CD4-positive, alpha-beta memory T cell (primary cell): ENCODE results near the gene EME1. TPM values are rescaled to one million over a fixed set of nuclear protein-coding genes. Genes with fewer than 3 reads are reported as not detected.
A peak's percentile ranks its signal among the peaks of the same experiment; 100 is the strongest.
"Not testable (repeated sequence)": the region's sequence is repeated elsewhere in the genome, so short reads cannot be mapped to it uniquely, and the experiment has no call there.

ENCODE experiments used
- CTCF ChIA-PET: fragments of 350-600 bp; sonication (Branson Sonifier 250); formaldehyde crosslinking; loops from one replicate; lab custom pipeline; 2021; ENCODE audit warnings: inconsistent platforms; ENCODE audit not compliant: partially characterized antibody; lab: Charles Lee
- POLR2A ChIA-PET: fragments of 350-600 bp; sonication (Branson Sonifier 250); formaldehyde crosslinking; loops from one replicate; lab custom pipeline; 2021; ENCODE audit not compliant: partially characterized antibody; lab: Charles Lee
- DNase-seq, 5 donors: peaks; one replicate each; pipeline versions ENCODE4 v3.0.0 to v3.0.0-alpha.2; 2020 to 2022; ENCODE audit warnings: mixed read lengths in 1 of 5
- H3K27ac ChIP-seq: one replicate; pipeline ENCODE4 v1.7.0; 2013; ENCODE audit warnings: low read depth, low read length
- H3K27me3 ChIP-seq: 2 replicates; pipeline ENCODE4 v1.7.0; 2013; ENCODE audit warnings: mild to moderate bottlenecking, low read length, moderate library complexity; ENCODE audit not compliant: insufficient read depth
- H3K36me3 ChIP-seq: 2 replicates; pipeline ENCODE4 v1.7.0; 2013; ENCODE audit warnings: mild to moderate bottlenecking, low read length, moderate library complexity; ENCODE audit not compliant: insufficient read depth
- H3K4me1 ChIP-seq: 2 replicates; pipeline ENCODE4 v1.7.0; 2013; ENCODE audit warnings: mild to moderate bottlenecking, low read length, moderate library complexity; ENCODE audit not compliant: insufficient read depth
- H3K4me3 ChIP-seq, 2 donors: one replicate each; pipeline ENCODE4 v1.7.0; 2013; ENCODE audit warnings: low read length in 2 of 2, mild to moderate bottlenecking in 1 of 2
- H3K9me3 ChIP-seq, 2 donors: one replicate each; pipeline ENCODE4 v1.7.0; 2013; ENCODE audit warnings: low read length in 2 of 2, control low read depth in 1 of 2; ENCODE audit not compliant: control insufficient read depth in 1 of 2
- H3K27ac Mint-ChIP-seq, 7 donors: one replicate each; pipeline ENCODE4 v1.8.0; 2020 to 2021; ENCODE audit warnings: mixed read lengths in 7 of 7, mild to moderate bottlenecking in 6 of 7, inconsistent platforms in 3 of 7, moderate library complexity in 3 of 7
- H3K27me3 Mint-ChIP-seq, 2 donors: one replicate each; pipeline ENCODE4 v1.8.0; 2020 to 2021; ENCODE audit warnings: mixed read lengths in 2 of 2
- H3K36me3 Mint-ChIP-seq, 2 donors: one replicate each; pipeline ENCODE4 v1.8.0; 2020 to 2021; ENCODE audit warnings: mixed read lengths in 2 of 2, inconsistent platforms in 1 of 2, mild to moderate bottlenecking in 1 of 2
- H3K4me1 Mint-ChIP-seq, 4 donors: one replicate each; pipeline ENCODE4 v1.8.0; 2020 to 2021; ENCODE audit warnings: mixed read lengths in 4 of 4, mild to moderate bottlenecking in 1 of 4
- H3K4me3 Mint-ChIP-seq, 8 donors: one replicate each; pipeline ENCODE4 v1.8.0; 2020 to 2021; ENCODE audit warnings: mixed read lengths in 8 of 8, mild to moderate bottlenecking in 7 of 8, moderate library complexity in 6 of 8, inconsistent platforms in 3 of 8
- H3K9me3 Mint-ChIP-seq, 8 donors: one replicate each; pipeline ENCODE4 v1.8.0; 2020 to 2021; ENCODE audit warnings: mixed read lengths in 8 of 8, mild to moderate bottlenecking in 5 of 8, inconsistent platforms in 3 of 8, moderate library complexity in 1 of 8
- intact Hi-C: fragments of 100-400 bp; cut with micrococcal nuclease; formaldehyde crosslinking; loops from one replicate; pipeline ENCODE4 v1.15.1; 2023
- polyA plus RNA-seq, 2 donors: library from polyadenylated mRNA; unstranded; fragments of 300-500 nt; fragmentation: Illumina TruSeq; gene quantifications; one replicate each; pipeline ENCODE4 v1.2.3, GENCODE V29; 2021
- total RNA-seq, 2 experiments: library from RNA; stranded (reverse); gene quantifications; one replicate each; pipeline ENCODE4 v1.2.3, GENCODE V29; 2021

EME1 gene
- total and polyA plus RNA-seq, 4 experiments from 2014 or later = 0.13 to 0.89 (median 0.41) TPM; not detected in 1

GRCh38 chr17:50397919-50398285 is 24.9 kb downstream of the EME1 start:
- Histone ChIP-seq H3K4me1 (peaks cover 30% of the 10 kb centered on the region), H3K4me3 (no peak overlapping the region), H3K36me3 (peaks cover 22% of the 10 kb centered on the region), H3K27me3 (no peaks in the 10 kb centered on the region), H3K27ac (no peak overlapping the region), H3K9me3 (no peaks in the 10 kb centered on the region)
- H3K4me3 Mint-ChIP-seq = peak overlapping the region; percentile 87 to 97 (median 92)
- intact Hi-C loops = loop anchor here (1.0 to 2.0 kb wide), 4 partner anchors 25 to 80 kb away; partner anchors contain the start of genes ACSF2, EME1, MRPL27 and RSAD1
- peaks cover 23 to 46% (median 30%) of the 10 kb centered on the region in 4 donors for H3K4me1 Mint-ChIP-seq
- POLR2A ChIA-PET = interaction anchor here (0.5 to 3.4 kb wide), 17 partner anchors 9 to 729 kb away, joined by 3 to 44 read pairs (median 9); partner anchors contain the start of genes ACSF2, EME1, MRPL27 and RSAD1
- H3K27ac Mint-ChIP-seq = peak overlapping the region in 6 of 7 donors; percentile 87 to 99 (median 96)
- H3K27me3 Mint-ChIP-seq = peaks cover 0 to under 1% of the 10 kb centered on the region in 2 donors
- no peak for DNase-seq
- H3K9me3 Mint-ChIP-seq = peaks cover 0 to 4% (median 0%) of the 10 kb centered on the region in 8 donors
- peaks cover 19 to 27% of the 10 kb centered on the region in 2 donors for H3K36me3 Mint-ChIP-seq
- CTCF ChIA-PET = interaction anchor here (0.7 to 5.1 kb wide), 29 partner anchors 9 to 755 kb away, joined by 3 to 77 read pairs (median 7); partner anchors contain the start of genes ACSF2, EME1, MRPL27 and NME1

- H3K4me3 ChIP-seq, H3K27me3 Mint-ChIP-seq, DNase-seq, H3K27me3 ChIP-seq, H3K27ac ChIP-seq, H3K9me3 Mint-ChIP-seq, H3K9me3 ChIP-seq, intact Hi-C loops: not testable (repeated sequence)
- Mint-ChIP-seq H3K36me3 (peaks cover 12 to 19% of the 10 kb centered on the region in 2 donors), H3K4me1 (peaks cover 21 to 40% (median 27%) of the 10 kb centered on the region in 4 donors), H3K27ac (peak overlapping the region in 1 of 7 donors; percentile 75), H3K4me3 (peak overlapping the region in 2 of 8 donors; percentile 25 to 61)
- Histone ChIP-seq H3K4me1 (peaks cover 30% of the 10 kb centered on the region), H3K36me3 (peaks cover 14% of the 10 kb centered on the region)
- ChIA-PET POLR2A (interaction anchor here (0.9 to 3.4 kb wide), 4 partner anchors 25 to 468 kb away, joined by 3 to 44 read pairs (median 16); partner anchors contain the start of genes ACSF2, EME1, MRPL27 and TOB1), CTCF (interaction anchor here (1.4 to 5.1 kb wide), 13 partner anchors 9 to 84 kb away, joined by 3 to 77 read pairs (median 20); partner anchors contain the start of genes ACSF2, EME1, MRPL27 and RSAD1)
Observed at GRCh38 chr17:50398672-50399071, 25.6 kb downstream of the EME1 start.

- H3K27ac ChIP-seq, H3K9me3 Mint-ChIP-seq, H3K9me3 ChIP-seq, DNase-seq, intact Hi-C loops, H3K27me3 Mint-ChIP-seq, H3K4me3 ChIP-seq, H3K36me3 ChIP-seq, H3K27ac Mint-ChIP-seq, H3K27me3 ChIP-seq: not testable (repeated sequence)
- H3K4me1 Mint-ChIP-seq = peaks cover 17 to 32% (median 22%) of the 10 kb centered on the region in 4 donors
- peak overlapping the region in 1 of 8 donors; percentile 55 for H3K4me3 Mint-ChIP-seq
- ChIA-PET POLR2A (interaction anchor here (3.4 kb wide), 1 partner anchor 26 kb away, joined by 44 read pairs; the partner anchor contains the start of genes EME1 and MRPL27), CTCF (interaction anchor here (3.9 to 5.1 kb wide), 3 partner anchors 8 to 38 kb away, joined by 25 to 77 read pairs (median 54); no protein-coding TSS in a partner anchor)
- H3K36me3 Mint-ChIP-seq = peaks cover 10 to 11% of the 10 kb centered on the region in 2 donors
- H3K4me1 ChIP-seq = peaks cover 30% of the 10 kb centered on the region
Observed at GRCh38 chr17:50399591-50399990, 26.6 kb downstream of the EME1 start.

- H3K4me1 ChIP-seq, H3K9me3 ChIP-seq, H3K36me3 ChIP-seq, H3K4me1 Mint-ChIP-seq, DNase-seq, H3K4me3 ChIP-seq, H3K4me3 Mint-ChIP-seq, H3K27me3 ChIP-seq, H3K36me3 Mint-ChIP-seq, intact Hi-C loops, H3K27ac ChIP-seq, H3K27ac Mint-ChIP-seq, H3K9me3 Mint-ChIP-seq: not testable (repeated sequence)
- POLR2A ChIA-PET = interaction anchor here (0.6 kb wide), 1 partner anchor 20 kb away, joined by 3 read pairs; no protein-coding TSS in a partner anchor
- H3K27me3 Mint-ChIP-seq = peaks cover 9 to 15% of the 10 kb centered on the region in 2 donors
- CTCF ChIA-PET = interaction anchor here (0.8 to 4.5 kb wide), 3 partner anchors 8 to 24 kb away, joined by 3 to 25 read pairs (median 3); partner anchors contain the start of gene LRRC59
Observed at GRCh38 chr17:50405351-50405750, 32.3 kb downstream of the EME1 start.

GRCh38 chr17:50406578-50406977 is 33.5 kb downstream of the EME1 start:
- Mint-ChIP-seq H3K9me3 (no peaks in the 10 kb centered on the region), H3K4me1 (no peaks in the 10 kb centered on the region), H3K36me3 (peaks cover 0 to 3% of the 10 kb centered on the region in 2 donors), H3K27me3 (peaks cover 9 to 15% of the 10 kb centered on the region in 2 donors), H3K27ac (no peak overlapping the region), H3K4me3 (no peak overlapping the region)
- no peak for DNase-seq
- no peaks in the 10 kb centered on the region for H3K27me3 ChIP-seq
- H3K9me3 ChIP-seq = no peaks in the 10 kb centered on the region
- H3K27ac ChIP-seq = no peak overlapping the region
- intact Hi-C loops = no loop called here
- ChIA-PET POLR2A (interaction anchor here (1.5 kb wide), 1 partner anchor 9 kb away, joined by 4 read pairs; the partner anchor contains the start of gene LRRC59), CTCF (interaction anchor here (4.5 kb wide), 1 partner anchor 9 kb away, joined by 25 read pairs; the partner anchor contains the start of gene LRRC59)
- H3K4me1 ChIP-seq = no peaks in the 10 kb centered on the region
- H3K36me3 ChIP-seq = no peaks in the 10 kb centered on the region
- no peak overlapping the region for H3K4me3 ChIP-seq

GRCh38 chr17:50407921-50408320 is 34.9 kb downstream of the EME1 start:
- Mint-ChIP-seq H3K4me3 (no peak overlapping the region), H3K27ac (no peak overlapping the region), H3K4me1 (no peaks in the 10 kb centered on the region), H3K36me3 (peaks cover 0 to 3% of the 10 kb centered on the region in 2 donors), H3K27me3 (peaks cover 13 to 14% of the 10 kb centered on the region in 2 donors), H3K9me3 (peaks cover 0 to 4% (median 0%) of the 10 kb centered on the region in 8 donors)
- Histone ChIP-seq H3K9me3 (no peaks in the 10 kb centered on the region), H3K36me3 (no peaks in the 10 kb centered on the region), H3K4me3 (no peak overlapping the region), H3K27me3 (no peaks in the 10 kb centered on the region), H3K27ac (no peak overlapping the region), H3K4me1 (no peaks in the 10 kb centered on the region)
- DNase-seq = no peak
- ChIA-PET POLR2A (no interaction called here), CTCF (interaction anchor here (4.5 kb wide), 1 partner anchor 10 kb away, joined by 25 read pairs; the partner anchor contains the start of gene LRRC59)
- intact Hi-C loops = no loop called here

GRCh38 chr17:50412188-50412732 is 39.2 kb downstream of the EME1 start:
- Histone ChIP-seq H3K4me3 (no peak overlapping the region), H3K36me3 (no peaks in the 10 kb centered on the region), H3K4me1 (no peaks in the 10 kb centered on the region), H3K27me3 (no peaks in the 10 kb centered on the region), H3K9me3 (no peaks in the 10 kb centered on the region), H3K27ac (no peak overlapping the region)
- H3K27ac Mint-ChIP-seq = peak overlapping the region in 1 of 7 donors; percentile 85
- H3K36me3 Mint-ChIP-seq = no peaks in the 10 kb centered on the region
- intact Hi-C loops = no loop called here
- H3K4me1 Mint-ChIP-seq = no peaks in the 10 kb centered on the region
- no peak for DNase-seq
- no peak overlapping the region for H3K4me3 Mint-ChIP-seq
- ChIA-PET POLR2A (no interaction called here), CTCF (no interaction called here)
- peaks cover 0 to 4% (median 0%) of the 10 kb centered on the region in 8 donors for H3K9me3 Mint-ChIP-seq
- peaks cover 0 to 6% of the 10 kb centered on the region in 2 donors for H3K27me3 Mint-ChIP-seq
